Adipocyte (in vitro differentiated cells): ENCODE results near the gene ASPSCR1.

Source experiments
- DNase-seq: peaks from one replicate; pipeline ENCODE4 v3.0.0-alpha.2; 2015; ENCODE audit warnings: low read depth
- H3K27me3 ChIP-seq: replicated peaks from 2 replicates; pipeline ENCODE4 v1.7.0; 2013; ENCODE audit warnings: mild to moderate bottlenecking, low read length, moderate library complexity; ENCODE audit not compliant: control insufficient read depth, insufficient read depth
- H3K36me3 ChIP-seq: 2 replicates; pipeline ENCODE4 v1.7.0; 2013; ENCODE audit warnings: low read length, mild to moderate bottlenecking, moderate library complexity; ENCODE audit not compliant: control insufficient read depth, insufficient read depth, severe bottlenecking
- H3K4me1 ChIP-seq: 2 replicates; pipeline ENCODE4 v1.7.0; 2013; ENCODE audit warnings: mild to moderate bottlenecking, low read length, moderate library complexity; ENCODE audit not compliant: control insufficient read depth, insufficient read depth
- H3K4me3 ChIP-seq: 2 replicates; pipeline ENCODE4 v1.7.0; 2013; ENCODE audit warnings: mild to moderate bottlenecking, low read length, moderate library complexity
- H3K9ac ChIP-seq: 2 replicates; pipeline ENCODE4 v1.7.0; 2013; ENCODE audit warnings: mild to moderate bottlenecking, low read length, moderate library complexity
- H3K9me3 ChIP-seq: 2 replicates; pipeline ENCODE4 v1.7.0; 2013; ENCODE audit warnings: mild to moderate bottlenecking, low read length, moderate library complexity; ENCODE audit not compliant: control insufficient read depth

ASPSCR1 gene

DNA sequence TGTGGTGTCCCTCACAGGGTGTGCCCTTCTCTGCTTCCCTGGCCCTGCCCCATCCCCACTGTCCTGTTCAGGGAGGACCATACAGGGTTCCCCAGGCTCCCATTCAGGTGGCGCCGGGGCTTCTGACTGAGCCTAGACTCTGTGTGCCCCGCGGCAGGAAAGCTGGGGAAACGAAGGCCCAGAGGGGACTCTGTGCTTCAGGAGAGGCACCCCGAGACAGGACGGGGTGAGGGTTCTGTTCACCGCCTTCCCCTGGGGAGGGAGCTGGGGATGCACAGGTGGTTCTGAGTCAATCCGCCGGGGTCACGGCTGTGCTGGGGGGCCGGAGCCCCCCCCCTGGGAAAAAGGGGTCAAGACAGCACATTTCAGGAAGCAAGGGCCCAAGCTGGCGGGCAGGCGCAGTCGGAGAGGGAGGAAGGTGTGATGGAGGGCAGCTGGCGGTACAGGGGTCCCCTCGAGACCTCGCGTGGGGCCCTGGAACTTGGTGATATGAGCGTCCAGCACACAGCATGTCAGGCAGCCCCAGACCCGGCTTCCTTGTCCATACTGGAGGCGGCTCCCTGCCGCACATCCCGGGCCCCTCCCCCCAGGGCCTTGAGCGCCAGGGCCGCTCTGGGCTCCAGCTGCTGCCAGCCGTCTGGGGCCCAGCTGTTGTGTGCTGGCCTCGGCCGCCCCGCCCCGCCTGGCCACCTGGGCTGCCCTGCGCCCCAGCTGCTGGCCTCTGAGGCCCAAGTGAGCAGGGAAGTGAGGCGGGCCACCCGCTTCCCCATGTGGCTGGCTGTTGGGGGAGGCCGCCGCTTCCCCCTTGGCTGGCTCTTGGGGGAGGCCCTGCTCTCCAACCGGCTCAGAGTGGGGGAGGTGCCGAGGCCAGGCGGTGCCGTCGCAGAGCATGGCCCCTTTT is 10.8 kb upstream of the ASPSCR1 start:
- Histone ChIP-seq H3K27me3 (peaks cover 20% of the 10 kb centered on the region), H3K9me3 (no peaks in the 10 kb centered on the region), H3K4me1 (no peaks in the 10 kb centered on the region), H3K36me3 (no peaks in the 10 kb centered on the region), H3K9ac (no peak overlapping the region), H3K4me3 (no peak overlapping the region)
- DNase-seq: no peak

DNA sequence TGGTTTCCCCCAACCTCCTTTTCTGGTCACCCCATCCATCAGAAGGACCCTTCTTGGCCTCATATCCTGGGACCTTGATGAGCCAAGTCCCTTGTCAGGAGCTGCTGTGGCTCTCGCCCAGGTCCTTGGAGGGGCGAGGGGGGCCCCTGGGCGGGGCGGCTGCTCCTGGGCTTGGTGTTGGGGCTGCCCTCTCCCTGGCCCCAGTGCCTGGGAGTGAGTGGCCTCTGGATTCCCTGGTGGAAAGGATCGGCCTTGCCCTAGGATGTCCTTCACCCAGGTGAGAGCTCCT is 10.2 kb upstream of the ASPSCR1 start:
- H3K4me3 ChIP-seq: no peak overlapping the region
- H3K9me3 ChIP-seq: no peaks in the 10 kb centered on the region
- H3K27me3 ChIP-seq: peaks cover 20% of the 10 kb centered on the region
- H3K4me1 ChIP-seq: no peaks in the 10 kb centered on the region
- no peak for DNase-seq
- no peak overlapping the region for H3K9ac ChIP-seq
- H3K36me3 ChIP-seq: no peaks in the 10 kb centered on the region

DNA sequence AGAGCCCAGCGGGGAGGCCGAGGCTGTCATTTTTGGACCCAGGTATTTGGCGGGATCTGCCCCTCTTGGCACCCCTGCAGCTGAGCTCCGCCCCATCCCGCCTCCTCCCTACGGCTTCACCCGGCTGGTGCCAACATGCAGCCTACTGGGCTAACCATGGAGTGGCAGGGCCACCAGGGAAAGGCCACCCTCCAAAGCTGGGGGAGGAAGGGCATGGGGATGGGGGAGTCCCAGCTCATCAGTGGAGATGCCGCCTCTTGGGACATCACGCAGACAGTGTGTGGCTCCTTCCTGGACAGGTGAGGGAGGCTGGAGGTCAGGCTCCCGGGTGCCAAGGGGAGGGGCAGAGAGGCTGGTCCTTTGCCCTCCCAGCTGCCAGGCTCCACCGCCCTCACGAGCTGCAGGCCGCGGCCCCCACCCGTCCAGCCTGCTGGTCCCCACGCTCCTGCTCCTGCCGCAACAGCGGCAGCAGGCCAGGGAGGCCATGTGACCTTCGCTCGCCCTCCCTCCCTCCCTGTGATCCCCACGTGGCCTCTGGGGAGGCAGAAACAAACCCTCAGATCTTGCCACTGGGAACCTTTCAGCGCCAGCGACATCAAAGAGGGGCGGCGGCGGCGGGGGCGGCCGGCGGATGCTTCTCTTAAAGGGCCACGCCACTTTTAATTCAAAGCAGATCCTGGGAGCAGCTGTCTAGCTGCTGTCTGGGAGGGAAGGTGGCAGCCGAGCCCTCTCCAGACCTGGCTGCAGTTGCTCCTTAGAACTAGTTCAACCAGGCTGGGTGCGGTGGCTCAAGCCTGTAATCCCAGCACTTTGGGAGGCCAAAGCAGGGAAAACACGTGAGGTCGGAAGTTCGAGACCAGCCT is 9.7 kb upstream of the ASPSCR1 start:
- no peaks in the 10 kb centered on the region for H3K9me3 ChIP-seq
- peaks cover 20% of the 10 kb centered on the region for H3K27me3 ChIP-seq
- no peaks in the 10 kb centered on the region for H3K4me1 ChIP-seq
- H3K9ac ChIP-seq: no peak overlapping the region
- no peak overlapping the region for H3K4me3 ChIP-seq
- peak; percentile 50 for DNase-seq
- no peaks in the 10 kb centered on the region for H3K36me3 ChIP-seq

DNA sequence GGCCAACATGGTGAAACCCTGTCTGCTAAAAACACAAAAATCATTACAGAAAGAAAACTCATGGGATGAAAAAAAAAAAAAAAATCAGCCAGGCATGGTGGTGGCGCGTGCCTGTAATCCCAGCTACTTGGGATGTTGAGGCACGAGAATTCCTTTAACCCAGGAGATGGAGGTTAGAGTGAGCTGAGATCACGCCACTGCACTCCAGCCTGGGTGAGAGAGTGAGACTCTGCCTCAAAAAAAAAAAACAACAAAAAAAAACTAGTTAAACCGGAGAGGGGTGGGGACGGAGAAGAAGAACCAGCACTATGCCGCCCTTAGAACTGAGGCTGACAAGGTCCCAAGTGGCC is 9.1 kb upstream of the ASPSCR1 start:
- no peak for DNase-seq
- Histone ChIP-seq H3K27me3 (peaks cover 20% of the 10 kb centered on the region), H3K9me3 (peaks cover 1% of the 10 kb centered on the region)

DNA sequence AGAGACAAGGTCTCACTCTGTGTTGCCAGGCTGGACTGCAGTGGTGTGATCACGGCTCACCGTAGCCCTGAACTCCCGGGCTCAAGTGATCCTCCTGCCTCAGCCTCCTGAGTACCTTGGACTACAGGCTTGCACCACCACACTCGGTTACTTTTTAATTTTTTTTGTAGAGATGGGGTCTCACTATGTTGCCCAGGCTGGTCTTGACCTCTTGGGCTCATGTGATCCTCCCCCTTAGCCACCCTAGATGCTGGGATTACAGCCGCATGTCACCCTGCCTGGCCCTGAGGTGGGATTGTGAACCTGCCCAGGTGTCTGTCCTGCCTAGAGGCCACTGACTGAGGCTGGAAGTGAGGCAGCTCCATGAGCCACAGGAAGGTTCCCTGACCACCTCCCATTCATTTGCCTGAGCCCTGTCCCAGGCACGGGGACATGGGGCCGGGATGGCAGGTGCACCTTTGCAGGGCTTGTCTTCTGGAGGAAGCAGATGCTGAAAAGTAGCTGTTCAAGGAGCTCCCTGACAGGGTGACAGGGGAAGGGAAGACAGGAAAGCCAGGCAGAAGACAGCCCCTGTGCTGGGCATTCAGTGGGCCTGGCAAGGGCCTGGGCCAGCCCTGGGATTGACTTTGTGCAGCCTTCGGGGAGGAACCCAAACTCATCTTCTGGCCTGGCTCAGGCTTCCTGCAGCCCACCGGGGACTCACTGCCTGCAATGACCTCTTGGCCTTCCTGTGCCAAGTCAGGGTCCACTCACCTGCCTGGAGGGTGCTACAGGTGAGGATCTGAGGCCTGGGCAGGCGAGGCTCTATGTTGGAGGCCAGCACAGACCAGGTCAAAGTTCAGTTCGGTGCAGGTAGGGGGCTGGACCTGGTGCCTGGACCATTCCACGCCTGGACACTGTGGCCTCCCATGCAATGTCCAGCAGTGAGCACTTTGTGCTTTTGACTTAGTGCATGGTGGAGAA is 8.3 kb upstream of the ASPSCR1 start:
- Histone ChIP-seq H3K9me3 (peaks cover 9% of the 10 kb centered on the region), H3K4me3 (no peak overlapping the region), H3K36me3 (no peaks in the 10 kb centered on the region), H3K4me1 (no peaks in the 10 kb centered on the region), H3K9ac (no peak overlapping the region), H3K27me3 (peaks cover 17% of the 10 kb centered on the region)
- DNase-seq: no peak

More for the DNA sequence above, 9.1 kb upstream of the ASPSCR1 start:
- Histone ChIP-seq H3K9ac (no peak overlapping the region), H3K4me1 (no peaks in the 10 kb centered on the region), H3K4me3 (no peak overlapping the region), H3K36me3 (no peaks in the 10 kb centered on the region)

DNA sequence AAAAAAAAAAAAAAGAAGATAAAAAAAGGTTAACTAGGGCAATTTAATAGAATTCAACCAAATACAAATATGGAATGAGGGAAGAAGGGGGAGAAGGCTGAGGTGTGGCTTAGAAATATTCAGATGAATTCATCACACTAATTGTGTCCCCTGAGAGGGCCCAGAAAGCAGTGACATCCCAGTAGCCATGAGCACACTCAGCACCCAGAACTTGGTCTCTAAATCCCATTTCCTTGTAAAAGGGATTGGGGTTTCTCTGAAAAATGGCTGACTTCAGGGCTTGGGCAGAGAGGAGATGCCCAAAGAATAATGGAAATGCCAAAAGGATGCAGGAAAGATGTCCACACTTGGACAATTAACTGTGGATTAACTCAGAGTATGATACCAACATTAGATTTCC is 4.0 kb upstream of the ASPSCR1 start:
- no peak overlapping the region for H3K9ac ChIP-seq
- peaks cover 11% of the 10 kb centered on the region for H3K9me3 ChIP-seq
- H3K4me3 ChIP-seq: no peak overlapping the region
- peaks cover 7% of the 10 kb centered on the region for H3K4me1 ChIP-seq
- peaks cover 13% of the 10 kb centered on the region for H3K27me3 ChIP-seq
- DNase-seq: no peak
- H3K36me3 ChIP-seq: no peaks in the 10 kb centered on the region

DNA sequence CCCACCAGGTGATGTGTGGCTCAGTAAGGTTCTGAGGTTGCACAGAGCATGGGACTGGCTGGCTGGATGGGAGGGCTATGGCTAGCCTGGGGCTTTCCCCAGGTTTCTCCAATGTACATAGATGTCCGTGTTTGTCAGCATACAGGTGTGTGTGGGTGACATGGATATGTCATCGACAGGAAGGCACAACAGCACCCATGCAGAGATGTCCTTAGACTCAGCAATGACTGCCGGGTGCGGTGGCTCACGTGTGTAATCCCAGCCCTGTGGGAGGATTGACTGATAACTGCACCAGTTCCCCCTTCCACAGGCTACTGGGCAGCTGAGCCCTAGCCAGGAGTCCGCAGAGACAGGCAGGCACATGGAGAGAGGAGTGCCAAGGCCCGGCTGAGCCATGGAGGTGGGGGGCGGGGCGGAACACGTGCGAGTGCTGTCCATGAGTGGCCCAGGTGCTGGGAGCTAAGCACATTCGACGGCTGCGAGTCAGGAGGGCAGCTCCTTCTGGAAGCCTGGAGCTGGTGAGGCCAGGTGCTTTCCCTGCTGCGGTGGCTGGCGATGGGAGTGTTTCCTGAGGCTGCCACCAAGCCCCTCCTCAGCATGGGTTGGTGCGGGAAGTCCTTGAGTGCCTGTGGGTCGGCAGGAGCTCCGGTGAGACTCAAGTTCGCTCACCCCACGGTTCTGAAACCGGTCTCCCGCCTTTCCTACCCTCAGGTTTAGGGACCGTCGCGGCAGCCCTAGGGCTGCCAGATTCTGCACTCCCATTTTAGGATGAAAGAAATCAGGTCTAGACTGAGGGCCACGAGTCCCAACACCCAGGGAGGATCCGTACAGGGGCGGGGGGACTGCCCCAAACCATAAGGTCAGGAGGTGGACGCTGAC is 858 bp upstream of the ASPSCR1 start:
- Histone ChIP-seq H3K4me1 (peaks cover 12% of the 10 kb centered on the region), H3K9ac (peak overlapping the region; percentile 90), H3K27me3 (no peaks in the 10 kb centered on the region), H3K36me3 (peaks cover 8% of the 10 kb centered on the region), H3K9me3 (peaks cover 11% of the 10 kb centered on the region), H3K4me3 (peak overlapping the region; percentile 90)
- DNase-seq: no peak

DNA sequence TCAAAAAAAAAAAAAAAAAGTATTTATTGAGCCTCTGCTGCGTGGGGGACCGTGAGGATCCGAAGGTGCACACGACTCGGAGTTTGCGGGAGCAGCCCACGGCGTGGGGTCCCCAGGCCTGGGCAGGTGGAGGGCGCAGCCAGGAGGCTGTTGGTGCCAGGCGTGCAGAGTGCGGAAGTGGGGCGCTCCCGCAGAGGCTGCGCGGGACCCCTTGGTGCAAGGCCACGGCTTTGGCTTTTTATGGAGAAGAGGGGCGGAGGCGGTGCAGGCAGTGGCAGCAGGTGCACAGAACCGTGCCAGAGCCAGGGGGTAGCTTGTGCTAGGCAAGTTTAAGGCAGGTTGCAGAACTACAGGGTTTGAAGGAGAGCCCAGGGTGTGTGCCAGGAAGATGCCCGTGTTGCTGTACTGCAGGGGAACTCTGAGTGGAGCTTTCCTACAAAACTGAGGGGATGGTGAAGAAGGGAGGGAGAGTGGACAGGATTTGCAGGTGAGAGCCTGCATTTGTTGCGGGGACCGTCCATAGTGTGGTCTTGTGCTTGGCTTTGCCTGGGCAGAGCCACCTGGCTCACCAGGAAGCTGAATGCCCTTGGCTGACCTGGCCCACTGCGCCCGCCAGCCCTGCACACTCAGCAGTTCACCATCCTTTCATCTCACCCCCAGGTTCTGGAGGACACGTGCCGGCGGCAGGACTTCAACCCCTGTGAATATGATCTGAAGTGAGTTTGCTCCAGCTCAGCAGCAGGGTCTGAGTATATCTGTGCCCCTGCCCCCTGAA is 1.3 kb downstream of the ASPSCR1 start:
- no peaks in the 10 kb centered on the region for H3K27me3 ChIP-seq
- peaks cover 12% of the 10 kb centered on the region for H3K4me1 ChIP-seq
- H3K9me3 ChIP-seq: peaks cover 6% of the 10 kb centered on the region
- DNase-seq: no peak
- H3K4me3 ChIP-seq: peak overlapping the region; percentile 90
- peak overlapping the region; percentile 90 for H3K9ac ChIP-seq
- H3K36me3 ChIP-seq: peaks cover 8% of the 10 kb centered on the region

DNA sequence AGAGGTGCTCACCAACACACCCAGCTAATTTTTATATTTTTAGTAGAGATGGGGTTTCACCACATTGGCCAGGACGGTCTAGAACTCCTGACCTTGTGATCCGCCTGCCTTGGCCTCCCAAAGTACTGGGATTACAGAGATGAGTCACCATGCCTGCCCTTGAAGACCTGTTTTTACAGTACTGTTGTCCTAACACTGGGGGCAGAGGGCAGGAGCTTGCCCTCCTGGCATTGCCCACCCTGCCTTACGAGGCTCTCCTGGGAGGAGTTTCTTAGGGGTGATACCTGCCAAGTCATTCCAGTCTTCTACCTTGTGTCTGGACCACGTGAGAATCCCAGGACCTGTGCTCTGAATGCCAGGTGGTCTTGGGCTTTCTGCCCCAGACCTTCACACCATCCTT is 2.7 kb downstream of the ASPSCR1 start:
- H3K4me3 ChIP-seq: no peak overlapping the region
- no peak overlapping the region for H3K9ac ChIP-seq
- H3K9me3 ChIP-seq: no peaks in the 10 kb centered on the region
- no peaks in the 10 kb centered on the region for H3K27me3 ChIP-seq
- peaks cover 15% of the 10 kb centered on the region for H3K36me3 ChIP-seq
- peaks cover 12% of the 10 kb centered on the region for H3K4me1 ChIP-seq
- DNase-seq: no peak
